Endothelial cell of umbilical vein (primary cell): ENCODE measurements around the gene MICALL2. TPM values are rescaled to one million over a fixed set of nuclear protein-coding genes. Genes with fewer than 3 reads are reported as not detected.

Experiments
- BruUV-seq: library from RNA; stranded (reverse); fragments of 400-500 nt; replicated peaks from 2 replicates; lab custom pipeline; 2021; lab: Mats Ljungman, UMichigan
- CTCF ChIA-PET: fragments of 300-600, 350-600 bp; sonication (Branson Sonifier 250); formaldehyde crosslinking; loops from one replicate; lab custom pipeline; 2021; ENCODE audit warnings: antibody characterized with exemption, inconsistent platforms; lab: Charles Lee
- POLR2A ChIA-PET: fragments of 300-600, 350-600 bp; sonication (Branson Sonifier 250); formaldehyde crosslinking; loops from one replicate; lab custom pipeline; 2021; ENCODE audit warnings: antibody characterized with exemption, inconsistent platforms; lab: Charles Lee
- DNase-seq: peaks from one replicate; pipeline ENCODE4 v3.0.0-alpha.2; 2011; ENCODE audit warnings: low read depth, low spot score
- FAIRE-seq: peaks from 2 replicates; lab custom pipeline; 2011; peaks lifted over from hg19 to GRCh38; lab: Jason Lieb, UNC
- H2AFZ ChIP-seq: 2 replicates; pipeline ENCODE4 v1.6.0; 2012; ENCODE audit warnings: low read depth, low read length, control low read depth, inconsistent platforms
- H3K27ac ChIP-seq: 2 replicates; pipeline ENCODE4 v1.5.1; 2011; ENCODE audit warnings: low read depth, mild to moderate bottlenecking, control low read depth, low read length, moderate library complexity; ENCODE audit not compliant: insufficient read depth
- H3K27me3 ChIP-seq, 2 experiments: 2 replicates each; pipeline versions ENCODE4 v1.6.0 to v1.6.1; 2011; ENCODE audit warnings: low read length in 2 of 2, mixed read lengths in 1 of 2; ENCODE audit not compliant: control insufficient read depth in 2 of 2, insufficient read depth in 2 of 2
- H3K36me3 ChIP-seq, 2 experiments: 2 replicates in 1 of 2; 3 replicates in 1 of 2; pipeline ENCODE4 v1.5.1; 2011; ENCODE audit warnings: low read length in 2 of 2, mild to moderate bottlenecking in 1 of 2, moderate library complexity in 1 of 2; ENCODE audit not compliant: control insufficient read depth in 2 of 2, insufficient read depth in 2 of 2; ENCODE audit errors: extremely low read depth in 1 of 2
- H3K4me1 ChIP-seq: 3 replicates; pipeline ENCODE4 v1.5.1; 2011; ENCODE audit warnings: mild to moderate bottlenecking, low read length; ENCODE audit not compliant: control insufficient read depth, insufficient read depth; ENCODE audit errors: extremely low read depth
- H3K4me2 ChIP-seq: 2 replicates; pipeline ENCODE4 v1.6.1; 2011; ENCODE audit warnings: low read length, control low read depth, mixed read lengths; ENCODE audit not compliant: insufficient read depth
- H3K4me3 ChIP-seq, 3 experiments: fragments of 200-600 bp in 1 of 3; sonication (generic), shearing (Covaris generic) in 1 of 3; replicated peaks in 1 of 3; 2 replicates each; pipeline ENCODE4 v1.5.1; 2011 to 2016; ENCODE audit warnings: control low read depth in 3 of 3, low read length in 3 of 3, mild to moderate bottlenecking in 2 of 3, inconsistent platforms in 1 of 3, low read depth in 1 of 3, moderate library complexity in 1 of 3; ENCODE audit not compliant: insufficient read depth in 1 of 3
- H3K79me2 ChIP-seq: 2 replicates; pipeline ENCODE4 v1.6.0; 2012; ENCODE audit warnings: low read length, inconsistent platforms; ENCODE audit not compliant: control insufficient read depth, insufficient read depth
- H3K9ac ChIP-seq: replicated peaks from 2 replicates; pipeline ENCODE3; 2011; ENCODE audit warnings: low read length, control low read depth; ENCODE audit not compliant: insufficient read depth; ENCODE audit errors: extremely low read depth
- H3K9me1 ChIP-seq: replicated peaks from 3 replicates; pipeline ENCODE4 v1.6.0; 2011; ENCODE audit warnings: mild to moderate bottlenecking, low read length; ENCODE audit not compliant: control insufficient read depth, insufficient read depth; ENCODE audit errors: extremely low read depth
- H3K9me3 ChIP-seq: replicated peaks from 2 replicates; pipeline ENCODE4 v1.5.1; 2012; ENCODE audit warnings: low read length, inconsistent platforms; ENCODE audit not compliant: control insufficient read depth, insufficient read depth
- H4K20me1 ChIP-seq: replicated peaks from 2 replicates; pipeline ENCODE3; 2011; ENCODE audit warnings: mild to moderate bottlenecking, low read length; ENCODE audit not compliant: control insufficient read depth, insufficient read depth; ENCODE audit errors: extremely low read depth
- CTCF ChIP-seq, 2 donors: IDR thresholded peaks; 1 replicate in 1 of 2; 2 replicates in 1 of 2; pipeline ENCODE4 v1.5.1; 2011; ENCODE audit warnings: low read length in 2 of 2, mild to moderate bottlenecking in 2 of 2, moderate library complexity in 2 of 2, control low read depth in 1 of 2, inconsistent platforms in 1 of 2, low read depth in 1 of 2; ENCODE audit not compliant: insufficient read depth in 1 of 2; ENCODE audit errors: extremely low read depth in 1 of 2
- EZH2 ChIP-seq: IDR thresholded peaks from 2 replicates; pipeline ENCODE4 v1.6.1; 2012; ENCODE audit warnings: borderline replicate concordance, low read depth, mild to moderate bottlenecking, moderate library complexity, low read length, inconsistent platforms; ENCODE audit not compliant: severe bottlenecking
- FOS ChIP-seq: IDR thresholded peaks from 2 replicates; pipeline ENCODE4 v1.6.1; 2011; ENCODE audit warnings: mild to moderate bottlenecking, low read length, moderate library complexity, borderline replicate concordance; ENCODE audit not compliant: insufficient read depth
- GATA2 ChIP-seq: IDR thresholded peaks from 2 replicates; pipeline ENCODE4 v1.7.0; 2011; ENCODE audit warnings: low read depth, mild to moderate bottlenecking, moderate library complexity, mixed read lengths, low read length; ENCODE audit not compliant: insufficient read length, insufficient read depth
- JUN ChIP-seq: IDR thresholded peaks from 2 replicates; pipeline ENCODE4 v1.6.1; 2011; ENCODE audit warnings: borderline replicate concordance, low read depth; ENCODE audit not compliant: insufficient read length, insufficient read depth
- MAX ChIP-seq: IDR thresholded peaks from 2 replicates; pipeline ENCODE4 v1.6.1; 2011; ENCODE audit not compliant: insufficient read depth, insufficient read length
- MYC ChIP-seq: IDR thresholded peaks from one replicate; pipeline ENCODE4 v1.6.1; 2011; ENCODE audit warnings: mild to moderate bottlenecking, low read depth, low read length
- POLR2A ChIP-seq: IDR thresholded peaks from 2 replicates; pipeline ENCODE4 v1.6.1; 2012; ENCODE audit warnings: low read depth, mild to moderate bottlenecking, control low read depth, low read length
- POLR2AphosphoS5 ChIP-seq: IDR thresholded peaks from 2 replicates; pipeline ENCODE4 v1.6.1; 2012; ENCODE audit warnings: low read depth, mild to moderate bottlenecking, control low read depth, low read length, moderate library complexity; ENCODE audit not compliant: insufficient read depth
- dilution Hi-C: fragments of 300-500 bp; cut with MboI; formaldehyde crosslinking; loops from one replicate; pipeline ENCODE4 v1.15.0; 2019; ENCODE audit warnings: low sequenced_read_pairs; ENCODE audit not compliant: extremely low pct_ligation_motif_present
- intact Hi-C: fragments of 100-400 bp; cut with micrococcal nuclease; formaldehyde crosslinking; loops from one replicate; pipeline ENCODE4 v1.10.0; 2022
- polyA plus RNA-seq, 4 experiments: library from polyadenylated mRNA; depleted of rRNA in 3 of 4; stranded (reverse) in 3 of 4; unstranded in 1 of 4; fragments of >200 nt; gene quantifications; 2 replicates each; pipeline versions ENCODE4 v1.2.1 to v1.2.3, GENCODE V29; 2011 to 2012; ENCODE audit warnings: missing spikeins in 1 of 4
- total RNA-seq: library from RNA; stranded (reverse); gene quantifications from 2 replicates; pipeline ENCODE4 v1.2.3, GENCODE V29; 2021

MICALL2 gene
- total and polyA plus RNA-seq, 2 donors (not counting 3 experiments of a cell fraction or from before 2014, with no cell fraction given) = 29.8 to 46.3 TPM

- Histone ChIP-seq H4K20me1 (no peaks in the 10 kb centered on the region), H3K36me3 (peaks cover 2 to 58% of the 10 kb centered on the region in 2 experiments), H3K4me2 (no peak overlapping the region), H3K4me1 (no peaks in the 10 kb centered on the region), H3K4me3 (no peak overlapping the region), H3K79me2 (no peaks in the 10 kb centered on the region), H3K9me1 (no peaks in the 10 kb centered on the region), H3K9me3 (no peaks in the 10 kb centered on the region), H2AFZ (no peak overlapping the region), H3K27ac (no peak overlapping the region), H3K9ac (no peak overlapping the region), H3K27me3 (no peaks in the 10 kb centered on the region)
- no TSS peak for BruUV-seq
- ChIA-PET POLR2A (no interaction called here), CTCF (no interaction called here)
- no peak for FAIRE-seq
- no peak for TF ChIP-seq FOS
- dilution Hi-C loops = no loop called here
- intact Hi-C loops = no loop called here
- no peak for DNase-seq
These were observed 21.4 kb upstream of the MICALL2 start for GRCh38 chr7:1480670-1481069.

- Histone ChIP-seq H2AFZ (no peak overlapping the region), H3K9me1 (no peaks in the 10 kb centered on the region), H3K4me3 (no peak overlapping the region), H3K9ac (no peak overlapping the region), H3K4me2 (no peak overlapping the region), H3K4me1 (no peaks in the 10 kb centered on the region), H3K27me3 (no peaks in the 10 kb centered on the region), H3K27ac (no peak overlapping the region), H4K20me1 (no peaks in the 10 kb centered on the region), H3K79me2 (no peaks in the 10 kb centered on the region), H3K9me3 (no peaks in the 10 kb centered on the region), H3K36me3 (peaks cover 2 to 53% of the 10 kb centered on the region in 2 experiments)
- dilution Hi-C loops = no loop called here
- TF ChIP-seq GATA2 = no peak
- no peak for TF ChIP-seq MYC
- TF ChIP-seq POLR2A = no peak
- no peak for TF ChIP-seq EZH2
- TF ChIP-seq JUN = no peak
- no peak for TF ChIP-seq CTCF (IDR thresholded peaks at IDR 0.05; ENCODE audit: extremely low read depth in 1 of 2, insufficient read depth in 1 of 2, low read depth in 1 of 2, low read length in 2 of 2)
- TF ChIP-seq POLR2AphosphoS5 = no peak
- TF ChIP-seq FOS = no peak
- no peak for TF ChIP-seq MAX
- FAIRE-seq (no peak), DNase-seq (no peak)
- intact Hi-C loops = no loop called here
- ChIA-PET POLR2A (no interaction called here), CTCF (interaction anchor here (1.1 kb wide), 1 partner anchor 47 kb away, joined by 4 read pairs; no protein-coding TSS in a partner anchor)
- BruUV-seq = no TSS peak
These were observed 20.0 kb upstream of the MICALL2 start for GRCh38 chr7:1479287-1479686.
